WERI-Rb-1 (cell line): ENCODE measurements around the gene HLA-E.

Source experiments
- DNase-seq: peaks from one replicate; pipeline ENCODE4 v3.0.0-alpha.2; 2020
- H3K27ac ChIP-seq: fragments of 250-450 bp; sonication (Bioruptor Pico); 2 replicates; pipeline ENCODE4 v1.5.1; 2020; ENCODE audit warnings: mild to moderate bottlenecking, moderate library complexity
- H3K27me3 ChIP-seq: fragments of 250-450 bp; sonication (Bioruptor Pico); 2 replicates; pipeline ENCODE4 v1.5.1; 2021; ENCODE audit warnings: mild to moderate bottlenecking, low read depth, moderate library complexity; ENCODE audit not compliant: insufficient read depth, severe bottlenecking
- H3K36me3 ChIP-seq: fragments of 250-450 bp; sonication (Bioruptor Pico); 2 replicates; pipeline ENCODE4 v1.5.1; 2020; ENCODE audit warnings: mild to moderate bottlenecking, moderate library complexity
- H3K4me3 ChIP-seq: 2 replicates; pipeline ENCODE4 v1.5.1; 2011; ENCODE audit warnings: low read depth, mild to moderate bottlenecking, control low read depth, low read length
- H3K9me3 ChIP-seq: fragments of 250-450 bp; sonication (Bioruptor Pico); 2 replicates; pipeline ENCODE4 v1.5.1; 2021; ENCODE audit warnings: mild to moderate bottlenecking, moderate library complexity; ENCODE audit not compliant: severe bottlenecking
- CTCF ChIP-seq: IDR thresholded peaks from 2 replicates; pipeline ENCODE4 v1.5.1; 2011; ENCODE audit warnings: low read depth, mild to moderate bottlenecking, control low read depth, inconsistent platforms, low read length

Gene HLA-E

DNA sequence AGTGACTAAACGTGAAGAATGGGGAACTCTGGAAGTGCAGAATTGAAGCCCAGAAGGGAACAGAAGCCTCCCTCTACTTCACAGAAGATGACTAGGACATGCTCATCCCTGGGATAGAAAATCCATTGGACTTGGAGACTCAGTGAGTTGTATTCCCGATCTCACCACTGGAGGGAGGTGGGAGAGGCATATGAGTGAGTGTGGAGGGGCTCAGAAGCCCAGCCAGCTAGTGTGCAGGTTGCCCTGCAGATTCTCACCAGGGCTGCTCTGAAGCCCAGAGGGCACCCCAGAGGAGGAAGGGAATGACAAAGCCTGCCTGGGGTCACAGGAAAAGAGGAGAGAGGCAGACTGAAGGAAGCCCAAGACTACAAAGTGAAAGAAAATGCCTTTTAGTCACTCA is 42.1 kb upstream of the HLA-E start:
- no peaks in the 10 kb centered on the region for H3K36me3 ChIP-seq
- no peak overlapping the region for H3K27ac ChIP-seq
- DNase-seq: peak; percentile 60
- no peak overlapping the region for H3K4me3 ChIP-seq
- TF ChIP-seq CTCF: peak; percentile 75
- no peaks in the 10 kb centered on the region for H3K9me3 ChIP-seq
- H3K27me3 ChIP-seq: peaks cover 100% of the 10 kb centered on the region

- no peak overlapping the region for H3K4me3 ChIP-seq
- no peak for TF ChIP-seq CTCF
- no peaks in the 10 kb centered on the region for H3K9me3 ChIP-seq
- no peak for DNase-seq
- H3K27me3 ChIP-seq: peaks cover 97% of the 10 kb centered on the region
- H3K27ac ChIP-seq: no peak overlapping the region
- no peaks in the 10 kb centered on the region for H3K36me3 ChIP-seq
These were observed 38.8 kb upstream of the HLA-E start for GRCh38 chr6:30450548-30450908.

DNA sequence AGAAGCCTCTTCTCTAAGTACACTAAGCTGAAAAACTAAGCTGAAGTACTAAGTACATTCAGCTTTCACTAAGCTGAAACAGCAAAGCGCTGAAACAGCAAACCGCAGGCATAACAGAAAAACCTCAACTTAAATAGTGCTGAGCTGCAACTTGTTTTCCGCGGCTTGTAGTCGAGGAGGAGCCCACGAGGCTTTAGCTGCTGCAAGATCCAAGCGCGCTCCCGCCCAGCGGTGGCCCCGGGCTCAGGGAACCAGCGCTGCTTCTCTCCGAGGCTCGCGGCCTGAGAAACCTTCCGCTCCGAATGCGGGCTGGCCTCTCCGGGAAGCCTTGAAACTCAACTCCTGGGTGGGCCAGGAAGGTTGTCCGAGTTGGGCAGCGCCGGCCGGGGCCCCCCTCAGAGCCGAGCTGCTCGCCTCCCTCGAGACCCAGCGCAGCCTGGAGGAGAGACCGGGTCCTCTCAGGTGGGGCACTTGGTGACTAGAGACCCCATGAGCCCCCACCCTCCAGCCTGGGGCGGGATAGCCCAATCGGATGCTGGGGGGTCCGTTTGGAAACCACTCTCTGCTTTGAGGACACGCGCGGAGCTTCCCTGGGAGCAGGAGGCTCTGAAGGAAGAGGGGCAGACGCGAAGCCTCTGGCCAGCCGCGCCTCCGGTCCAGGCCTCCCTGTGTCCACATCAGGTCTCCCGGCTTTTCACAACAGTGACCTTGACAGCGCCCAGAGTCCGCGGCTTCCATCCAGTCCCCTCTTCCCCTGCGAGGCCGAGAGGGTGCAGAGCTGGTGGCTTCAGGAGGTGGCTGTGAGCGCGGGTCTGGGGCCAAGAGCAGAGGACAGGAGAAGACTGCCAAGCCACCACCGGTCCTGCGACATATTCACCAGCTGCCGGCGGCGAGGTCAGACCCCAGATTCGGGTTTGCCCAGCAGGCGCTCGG is 38.1 kb upstream of the HLA-E start:
- TF ChIP-seq CTCF: no peak
- H3K4me3 ChIP-seq: no peak overlapping the region
- peaks cover 97% of the 10 kb centered on the region for H3K27me3 ChIP-seq
- DNase-seq: no peak
- H3K27ac ChIP-seq: no peak overlapping the region
- H3K36me3 ChIP-seq: no peaks in the 10 kb centered on the region
- no peaks in the 10 kb centered on the region for H3K9me3 ChIP-seq

- Histone ChIP-seq H3K9me3 (no peaks in the 10 kb centered on the region), H3K4me3 (no peak overlapping the region), H3K27ac (no peak overlapping the region), H3K36me3 (no peaks in the 10 kb centered on the region), H3K27me3 (peaks cover 97% of the 10 kb centered on the region)
- TF ChIP-seq CTCF: no peak
- DNase-seq: no peak
These were observed 36.4 kb upstream of the HLA-E start for GRCh38 chr6:30452736-30453507.

DNA sequence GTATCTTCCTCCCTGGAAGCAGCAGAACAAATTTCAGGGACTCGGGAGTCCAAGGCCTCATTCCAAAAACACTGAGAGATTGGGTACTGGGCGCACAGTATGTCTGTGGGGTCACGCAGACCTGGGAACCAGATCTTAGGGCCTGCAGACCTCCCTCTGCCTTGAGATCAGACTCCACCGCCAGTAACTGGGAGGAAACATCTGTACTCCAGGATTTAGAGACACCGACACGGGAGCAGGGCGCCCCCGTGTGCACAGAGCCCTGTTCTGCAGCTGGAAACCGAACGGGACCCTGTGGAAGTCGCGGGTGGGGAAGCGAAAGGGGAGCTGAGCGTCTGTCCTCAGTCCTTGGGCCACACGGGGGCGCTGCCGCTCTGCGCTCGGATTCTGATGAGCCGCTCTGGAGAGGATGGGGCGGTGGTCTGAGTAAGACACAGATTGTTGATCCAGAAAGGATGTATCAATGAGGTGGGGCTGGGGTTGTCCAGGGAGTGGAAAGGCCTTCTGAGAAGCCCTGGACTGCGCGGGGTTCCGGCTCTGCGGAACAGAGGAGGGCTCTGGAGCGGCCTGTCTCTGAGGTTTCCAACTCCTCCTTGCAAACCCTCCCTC is 35.7 kb upstream of the HLA-E start:
- peak; percentile 97 for DNase-seq
- no peak overlapping the region for H3K4me3 ChIP-seq
- H3K36me3 ChIP-seq: no peaks in the 10 kb centered on the region
- H3K27ac ChIP-seq: no peak overlapping the region
- TF ChIP-seq CTCF: peak; percentile 99
- H3K27me3 ChIP-seq: peaks cover 97% of the 10 kb centered on the region
- H3K9me3 ChIP-seq: no peaks in the 10 kb centered on the region
